Adrenal gland (tissue), 12 donors: Measurements from ENCODE around the gene GUCY2C. TPM values are rescaled to one million over a fixed set of nuclear protein-coding genes. Genes with fewer than 3 reads are reported as not detected.

ENCODE experiments used
- DNase-seq, 7 donors: peaks; one replicate each; pipeline ENCODE4 v3.0.0-alpha.2; 2019 to 2020
- H3K27ac ChIP-seq, 5 donors: fragments of 200-600 bp; sonication (generic) in 4 of 5; 1 replicate in 3 of 5; 2 replicates in 2 of 5; pipeline versions ENCODE4 v1.5.1 to v1.8.0; 2016 to 2020; ENCODE audit warnings: mild to moderate bottlenecking in 1 of 5
- H3K27me3 ChIP-seq: fragments of 200-600 bp; 2 replicates; pipeline ENCODE4 v1.8.0; 2021
- H3K36me3 ChIP-seq, 2 donors: fragments of 200-600 bp; replicated peaks in 1 of 2; 1 replicate in 1 of 2; 2 replicates in 1 of 2; pipeline versions ENCODE4 v1.5.1 to v1.8.0; 2018 to 2022
- H3K4me1 ChIP-seq, 2 donors: fragments of 200-600 bp; replicated peaks in 1 of 2; 1 replicate in 1 of 2; 2 replicates in 1 of 2; pipeline versions ENCODE4 v1.5.1 to v1.8.0; 2018 to 2021
- H3K4me3 ChIP-seq, 4 donors: fragments of 200-600 bp; sonication (generic) in 3 of 4; one replicate each; pipeline ENCODE4 v1.5.1; 2016 to 2018
- H3K9me3 ChIP-seq, 3 donors: fragments of 200-600 bp; sonication (generic) in 1 of 3; replicated peaks in 1 of 3; 1 replicate in 2 of 3; 2 replicates in 1 of 3; pipeline versions ENCODE4 v1.5.1 to v1.8.0; 2016 to 2021
- POLR2A ChIP-seq, 2 donors: fragments of 450-650 bp; IDR thresholded peaks; one replicate each; pipeline ENCODE4 v1.6.1; 2017; ENCODE audit warnings: antibody characterized with exemption in 2 of 2, mild to moderate bottlenecking in 2 of 2, moderate library complexity in 1 of 2
- WGBS, 4 donors: extraction: QIAGEN DNeasy Blood & Tissue Kit in 2 of 4; methylation state at CpG; one replicate each; pipeline versions ENCODE4 v1.1.5 to v1.1.7; 2013 to 2017; 5-methylcytosine and 5-hydroxymethylcytosine counted together
- intact Hi-C, 2 donors: fragments of 100-400 bp; cut with DNase I; formaldehyde crosslinking; loops; one replicate each; pipeline versions ENCODE4 v1.14.1 to v1.15.0; 2022 to 2023
- polyA plus RNA-seq, 3 donors: library from polyadenylated mRNA; stranded (reverse); fragments of 200-250 nt in 2 of 3; fragments of 350-450 nt in 1 of 3; fragmentation: Illumina TruSeq in 1 of 3; extraction: RNeasy Lipid Tissue Mini Kit (QIAGEN cat#74804) in 1 of 3; gene quantifications; one replicate each; pipeline ENCODE4 v1.2.3, GENCODE V29; 2013 to 2014
- total RNA-seq, 9 donors: library from RNA; depleted of rRNA in 4 of 9; stranded (reverse); fragments of >200 nt in 4 of 9; fragments of 120-200 nt in 1 of 9; fragmentation: NEBNext Ultra II Directional in 1 of 9; extraction: Animal tissue kit (Norgen Biotek cat#: 25700) in 1 of 9; gene quantifications; one replicate each; pipeline versions ENCODE4 v1.1.0 to v1.2.4, GENCODE V29; 2013 to 2023
- TF ChIP-seq, protein P1 (sequence below), 6 experiments: fragments of 450-650 bp in 4 of 6; fragments of 200-600 bp in 2 of 6; sonication (generic) in 1 of 6; IDR thresholded peaks; 1 replicate in 5 of 6; 2 replicates in 1 of 6; pipeline versions ENCODE4 v1.5.1 to v1.8.0; 2016 to 2021; ENCODE audit warnings: antibody characterized with exemption in 6 of 6, mild to moderate bottlenecking in 2 of 6, moderate library complexity in 1 of 6
- donor health status: healthy with polysubstance abuse.
- donor health status: Bipolar disorder and iron deficiency.
- donor health status: DM: yes; HTN: yes; CAD: no.
- donor health status: DM: no; HTN: no; CAD: no.
- donor health status: DM: no; HTN: no; CAD: no.
- donor health status: DM: yes; HTN: yes; CAD: no.

Gene GUCY2C
- total and polyA plus RNA-seq, 12 donors = not detected

- H3K4me3 ChIP-seq = no peak overlapping the region
- intact Hi-C loops = no loop called here
- TF ChIP-seq, protein P1, sequence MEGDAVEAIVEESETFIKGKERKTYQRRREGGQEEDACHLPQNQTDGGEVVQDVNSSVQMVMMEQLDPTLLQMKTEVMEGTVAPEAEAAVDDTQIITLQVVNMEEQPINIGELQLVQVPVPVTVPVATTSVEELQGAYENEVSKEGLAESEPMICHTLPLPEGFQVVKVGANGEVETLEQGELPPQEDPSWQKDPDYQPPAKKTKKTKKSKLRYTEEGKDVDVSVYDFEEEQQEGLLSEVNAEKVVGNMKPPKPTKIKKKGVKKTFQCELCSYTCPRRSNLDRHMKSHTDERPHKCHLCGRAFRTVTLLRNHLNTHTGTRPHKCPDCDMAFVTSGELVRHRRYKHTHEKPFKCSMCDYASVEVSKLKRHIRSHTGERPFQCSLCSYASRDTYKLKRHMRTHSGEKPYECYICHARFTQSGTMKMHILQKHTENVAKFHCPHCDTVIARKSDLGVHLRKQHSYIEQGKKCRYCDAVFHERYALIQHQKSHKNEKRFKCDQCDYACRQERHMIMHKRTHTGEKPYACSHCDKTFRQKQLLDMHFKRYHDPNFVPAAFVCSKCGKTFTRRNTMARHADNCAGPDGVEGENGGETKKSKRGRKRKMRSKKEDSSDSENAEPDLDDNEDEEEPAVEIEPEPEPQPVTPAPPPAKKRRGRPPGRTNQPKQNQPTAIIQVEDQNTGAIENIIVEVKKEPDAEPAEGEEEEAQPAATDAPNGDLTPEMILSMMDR (IDR thresholded peaks at IDR 0.05) = no peak
- no peak for TF ChIP-seq POLR2A (IDR thresholded peaks at IDR 0.05)
- DNase-seq = no peak
- no peak overlapping the region for H3K27ac ChIP-seq
- no peaks in the 10 kb centered on the region for H3K36me3 ChIP-seq
- H3K9me3 ChIP-seq = no peaks in the 10 kb centered on the region
- WGBS, 4 donors = 53 to 78% (median 72%) methylated on average over 5 to 6 of the region's 6 CpGs
- H3K27me3 ChIP-seq = no peaks in the 10 kb centered on the region
- no peaks in the 10 kb centered on the region for H3K4me1 ChIP-seq
Measured at GRCh38 chr12:14731821-14732220, 35.4 kb upstream of the GUCY2C start.

- intact Hi-C loops = loop anchor here in 1 of 2 donors (10.0 kb wide), 1 partner anchor 265 kb away; no protein-coding TSS in a partner anchor
- WGBS, 4 donors = 93 to 99% (median 97%) methylated on average over 1 of the region's 1 CpG
- no peaks in the 10 kb centered on the region for H3K4me1 ChIP-seq
Measured at GRCh38 chr12:14729586-14729985, 33.2 kb upstream of the GUCY2C start.

GRCh38 chr12:14723763-14724162 lies 27.4 kb upstream of the GUCY2C start:
- 36 to 48% (median 45%) methylated on average over 3 to 4 of the region's 4 CpGs for WGBS, 4 donors
- Histone ChIP-seq H3K9me3 (peaks cover 0 to 7% (median 0%) of the 10 kb centered on the region in 3 donors), H3K4me1 (no peaks in the 10 kb centered on the region), H3K4me3 (no peak overlapping the region), H3K36me3 (no peaks in the 10 kb centered on the region), H3K27ac (no peak overlapping the region), H3K27me3 (no peaks in the 10 kb centered on the region)
- intact Hi-C loops = loop anchor here in 1 of 2 donors (10.0 kb wide), 1 partner anchor 271 kb away; no protein-coding TSS in a partner anchor
- peak; percentile 67 to 87 (median 70) for DNase-seq
- TF ChIP-seq POLR2A (IDR thresholded peaks at IDR 0.05) = no peak
- TF ChIP-seq, protein P1 (IDR thresholded peaks at IDR 0.05) = peak; percentile 58 to 87 (median 80)

More at GRCh38 chr12:14729586-14729985, 33.2 kb upstream of the GUCY2C start:
- Histone ChIP-seq H3K36me3 (no peaks in the 10 kb centered on the region), H3K27me3 (no peaks in the 10 kb centered on the region), H3K9me3 (peaks cover 0 to 7% (median 0%) of the 10 kb centered on the region in 3 donors), H3K27ac (no peak overlapping the region), H3K4me3 (no peak overlapping the region)
- no peak for TF ChIP-seq POLR2A (IDR thresholded peaks at IDR 0.05)
- TF ChIP-seq, protein P1 (IDR thresholded peaks at IDR 0.05) = no peak
- no peak for DNase-seq

- H3K9me3 ChIP-seq = peaks cover 0 to 3% (median 0%) of the 10 kb centered on the region in 3 donors
- H3K27me3 ChIP-seq = no peaks in the 10 kb centered on the region
- TF ChIP-seq, protein P1 (IDR thresholded peaks at IDR 0.05) = peak; percentile 24 to 60 (median 57)
- TF ChIP-seq POLR2A (IDR thresholded peaks at IDR 0.05) = no peak
- intact Hi-C loops = loop anchor here in 1 of 2 donors (10.0 kb wide), 1 partner anchor 82 kb away; no protein-coding TSS in a partner anchor
- DNase-seq = peak; percentile 23 to 64 (median 44)
- no peak overlapping the region for H3K4me3 ChIP-seq
- no peak overlapping the region for H3K27ac ChIP-seq
- no peaks in the 10 kb centered on the region for H3K36me3 ChIP-seq
- H3K4me1 ChIP-seq = no peaks in the 10 kb centered on the region
- 40 to 58% (median 48%) methylated on average over 1 of the region's 1 CpG for WGBS, 4 donors
Measured at GRCh38 chr12:14716848-14717444, 20.5 kb upstream of the GUCY2C start.
